GM10266 (cell line): Measurements from ENCODE around the gene MMP15.
"Not testable (repeated sequence)": the region's sequence is repeated elsewhere in the genome, so short reads cannot be mapped to it uniquely, and the experiment has no call there.

Experiments
- DNase-seq: peaks from one replicate; pipeline ENCODE4 v3.0.0; 2012; ENCODE audit errors: extremely low spot score
- TF ChIP-seq, protein P1 (sequence below): IDR thresholded peaks from 2 replicates; pipeline ENCODE4 v1.5.1; 2012; ENCODE audit warnings: mild to moderate bottlenecking, low read depth; ENCODE audit not compliant: control insufficient read depth, insufficient read depth; ENCODE audit errors: missing control alignments

MMP15 gene

DNA sequence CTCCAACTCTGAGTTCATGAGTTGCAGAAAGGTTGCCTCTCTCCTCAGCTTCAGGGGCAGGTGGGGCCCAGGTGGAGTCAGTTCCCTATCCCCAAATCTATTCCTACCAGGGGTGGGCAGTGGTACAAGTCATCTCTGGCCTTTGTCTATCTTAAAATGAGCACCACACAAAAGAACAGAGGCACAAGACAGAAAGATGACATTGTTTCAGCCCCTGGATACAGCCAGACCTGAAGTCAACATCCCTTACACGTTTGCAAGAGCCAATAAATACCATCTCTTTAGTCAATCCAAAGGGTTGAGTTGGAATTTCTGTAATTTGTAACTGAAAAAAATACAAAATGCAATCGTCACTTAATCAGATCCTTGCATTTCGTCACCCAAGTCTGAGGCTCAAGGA lies 32.2 kb downstream of the MMP15 start:
- DNase-seq: no peak
- TF ChIP-seq, protein P1, sequence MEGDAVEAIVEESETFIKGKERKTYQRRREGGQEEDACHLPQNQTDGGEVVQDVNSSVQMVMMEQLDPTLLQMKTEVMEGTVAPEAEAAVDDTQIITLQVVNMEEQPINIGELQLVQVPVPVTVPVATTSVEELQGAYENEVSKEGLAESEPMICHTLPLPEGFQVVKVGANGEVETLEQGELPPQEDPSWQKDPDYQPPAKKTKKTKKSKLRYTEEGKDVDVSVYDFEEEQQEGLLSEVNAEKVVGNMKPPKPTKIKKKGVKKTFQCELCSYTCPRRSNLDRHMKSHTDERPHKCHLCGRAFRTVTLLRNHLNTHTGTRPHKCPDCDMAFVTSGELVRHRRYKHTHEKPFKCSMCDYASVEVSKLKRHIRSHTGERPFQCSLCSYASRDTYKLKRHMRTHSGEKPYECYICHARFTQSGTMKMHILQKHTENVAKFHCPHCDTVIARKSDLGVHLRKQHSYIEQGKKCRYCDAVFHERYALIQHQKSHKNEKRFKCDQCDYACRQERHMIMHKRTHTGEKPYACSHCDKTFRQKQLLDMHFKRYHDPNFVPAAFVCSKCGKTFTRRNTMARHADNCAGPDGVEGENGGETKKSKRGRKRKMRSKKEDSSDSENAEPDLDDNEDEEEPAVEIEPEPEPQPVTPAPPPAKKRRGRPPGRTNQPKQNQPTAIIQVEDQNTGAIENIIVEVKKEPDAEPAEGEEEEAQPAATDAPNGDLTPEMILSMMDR: no peak

DNA sequence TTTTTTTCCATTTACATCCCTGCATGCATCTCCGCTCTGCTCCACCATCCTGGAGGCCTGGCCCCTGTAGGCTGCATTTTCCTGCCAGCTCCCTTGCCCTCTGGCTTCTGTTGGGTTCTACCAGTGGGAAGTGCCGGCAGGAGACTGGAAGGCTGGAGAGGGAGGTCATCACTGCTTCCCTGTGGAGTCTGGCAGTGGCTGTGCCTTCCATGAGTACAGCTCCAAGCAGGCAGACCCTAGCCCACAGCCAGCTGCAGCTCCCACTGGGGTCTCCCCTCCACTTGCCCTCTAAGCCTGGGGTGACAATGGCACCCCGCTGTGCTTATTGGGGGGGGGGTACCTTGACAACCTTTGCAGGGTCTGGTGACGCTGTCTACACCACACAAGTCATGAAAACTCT lies 37.3 kb downstream of the MMP15 start:
- TF ChIP-seq, protein P1: no peak

DNA sequence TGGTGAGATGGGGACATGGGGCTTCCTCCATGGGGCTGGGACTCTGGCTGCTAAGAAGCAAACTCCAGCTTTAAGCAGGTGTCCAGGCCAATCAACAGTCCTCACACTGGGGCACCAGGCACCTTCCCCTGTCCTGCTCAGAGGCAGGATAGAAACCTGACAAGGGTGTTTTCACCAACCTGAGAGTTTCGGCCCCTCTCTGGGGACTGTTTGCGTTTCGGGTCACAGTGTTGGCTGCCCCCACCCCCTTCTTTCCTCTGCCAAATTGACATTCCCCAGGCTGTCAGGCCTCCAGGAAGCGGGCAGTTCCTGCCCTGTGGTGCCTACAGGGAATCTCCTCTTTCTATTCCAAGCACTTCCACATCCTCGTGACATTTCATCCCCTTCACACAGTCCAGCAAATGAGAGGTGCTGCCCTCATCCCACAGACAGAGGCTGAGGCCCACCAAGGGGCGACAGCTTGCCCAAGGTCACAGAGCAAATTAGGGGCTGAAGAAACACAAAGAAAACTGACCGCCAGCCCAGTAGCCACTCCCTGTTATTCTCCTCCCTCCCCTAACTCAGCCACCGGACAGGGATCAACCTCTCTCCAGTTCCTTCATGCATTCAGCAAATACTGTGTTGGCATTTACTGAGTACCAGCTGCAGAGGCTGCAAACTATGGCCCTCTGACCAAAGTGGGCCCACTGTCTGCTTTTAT lies 38.0 kb downstream of the MMP15 start:
- DNase-seq: no peak
- TF ChIP-seq, protein P1: no peak

More for the DNA sequence above, 37.3 kb downstream of the MMP15 start:
- no peak for DNase-seq

DNA sequence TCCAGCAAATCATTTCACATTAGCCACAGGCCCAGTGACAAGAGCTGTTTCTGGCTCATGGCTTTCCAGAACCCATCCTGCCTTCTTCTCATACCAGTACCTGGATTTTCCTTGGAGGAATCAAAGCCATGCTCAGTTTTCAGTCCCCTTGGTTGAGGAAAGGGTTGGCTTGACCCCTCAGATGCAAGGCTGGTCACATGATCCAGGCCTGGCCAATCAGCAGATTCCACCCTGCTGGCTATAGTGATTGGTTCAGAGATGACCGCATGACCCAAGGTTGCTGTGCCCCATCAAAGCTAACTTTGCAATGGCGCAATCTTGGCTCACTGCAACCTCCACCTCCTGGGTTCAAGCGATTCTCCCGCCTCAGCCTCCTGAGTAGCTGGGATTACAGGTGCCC lies 45.0 kb downstream of the MMP15 start:
- DNase-seq: no peak
- TF ChIP-seq, protein P1: no peak

- DNase-seq: not testable (repeated sequence)
Measured at GRCh38 chr16:58072134-58072533, 46.6 kb downstream of the MMP15 start.

- DNase-seq: not testable (repeated sequence)
Measured at GRCh38 chr16:58073086-58073485, 47.5 kb downstream of the MMP15 start.

DNA sequence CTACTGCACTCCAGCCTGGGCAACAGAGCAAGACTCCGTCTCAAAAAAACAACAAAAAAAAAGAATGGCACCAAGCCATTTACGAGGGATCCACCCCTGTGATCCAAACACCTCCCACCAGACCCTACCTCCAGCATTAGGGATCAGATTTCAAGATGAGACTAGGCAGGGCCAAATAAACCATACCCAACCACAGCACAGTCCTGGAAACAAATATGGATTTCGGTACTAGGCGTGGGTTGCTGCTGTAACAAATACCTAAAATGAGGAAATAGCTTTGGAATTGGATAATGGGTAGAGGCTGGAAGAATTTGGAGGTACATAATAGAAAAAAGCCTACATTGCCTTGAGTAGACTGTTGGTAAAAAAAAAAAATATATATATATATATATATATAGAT lies 49.1 kb downstream of the MMP15 start:
- DNase-seq: no peak
- TF ChIP-seq, protein P1: no peak

DNA sequence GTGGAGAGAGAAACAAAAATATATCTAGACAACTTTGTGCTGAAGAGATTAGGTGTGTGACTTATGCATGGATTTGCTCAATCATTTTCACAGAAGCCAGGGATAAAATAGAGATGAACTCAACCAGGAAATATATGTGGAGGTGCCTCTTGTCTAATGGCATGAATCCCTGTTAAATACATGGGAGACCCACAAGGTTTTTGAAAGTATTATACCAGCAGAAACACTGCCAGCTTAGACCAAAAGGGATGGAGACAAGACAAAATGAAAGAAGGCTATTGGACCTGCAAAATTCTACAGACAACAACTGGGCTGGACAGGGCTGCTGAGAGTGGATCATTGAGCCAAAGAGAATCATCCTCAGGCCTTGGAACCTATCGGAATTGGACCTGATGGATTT lies 51.0 kb downstream of the MMP15 start:
- no peak for DNase-seq
- TF ChIP-seq, protein P1: no peak
